K562 (cell line): ENCODE results near the gene ANKRD12.
A peak's percentile ranks its signal among the peaks of the same experiment; 100 is the strongest.

Experiments
- HMBOX1 ChIP-seq: sonication (generic); IDR thresholded peaks from 2 replicates; pipeline ENCODE4 v1.6.1; 2016
- ILF3 ChIP-seq: fragments of 450-650 bp; IDR thresholded peaks from 2 replicates; pipeline ENCODE4 v1.6.1; 2018; ENCODE audit warnings: antibody characterized with exemption, mild to moderate bottlenecking, moderate library complexity, borderline replicate concordance
- POLR2A ChIP-seq: fragments of 450-650 bp; conservative IDR thresholded peaks from 2 replicates; pipeline ENCODE4 v1.6.1; 2016
- SAP30 ChIP-seq: fragments of 200-600 bp; sonication (generic); IDR thresholded peaks from 2 replicates; pipeline ENCODE4 v1.6.1; 2012; ENCODE audit warnings: borderline replicate concordance, low read depth, mild to moderate bottlenecking, moderate library complexity, low read length, control low read depth, inconsistent platforms; ENCODE audit not compliant: insufficient read depth, poor library complexity, severe bottlenecking
- SIN3A ChIP-seq, 2 experiments: fragments of 150-350 bp in 1 of 2; IDR thresholded peaks; 2 replicates each; pipeline ENCODE4 v1.6.1; 2011 to 2016; ENCODE audit warnings: borderline replicate concordance in 2 of 2, low read depth in 2 of 2, low read length in 2 of 2, mild to moderate bottlenecking in 2 of 2, moderate library complexity in 2 of 2; ENCODE audit not compliant: control insufficient read depth in 1 of 2
- SIX5 ChIP-seq, 2 experiments: IDR thresholded peaks; 2 replicates each; pipeline ENCODE4 v1.6.1; 2011; ENCODE audit warnings: low read length in 2 of 2, borderline replicate concordance in 1 of 2, low read depth in 1 of 2, mild to moderate bottlenecking in 1 of 2, moderate library complexity in 1 of 2; ENCODE audit not compliant: insufficient read depth in 1 of 2
- ZNF41 ChIP-seq: fragments of 250-450 bp; sonication (Bioruptor Pico); conservative IDR thresholded peaks from 2 replicates; pipeline ENCODE4 v1.4.0; 2020; ENCODE audit warnings: mild to moderate bottlenecking
- TF ChIP-seq, protein P1 (sequence below), 3 experiments: IDR thresholded peaks in 2 of 3; conservative IDR thresholded peaks in 1 of 3; 2 replicates each; pipeline ENCODE4 v1.5.1; 2011 to 2012; ENCODE audit warnings: low read length in 3 of 3, mild to moderate bottlenecking in 3 of 3, control low read depth in 2 of 3, improper control_type of control experiment in 1 of 3, inconsistent platforms in 1 of 3, low read depth in 1 of 3, mixed read lengths in 1 of 3, moderate library complexity in 1 of 3; ENCODE audit not compliant: insufficient read depth in 2 of 3

GRCh38 chr18:9322744-9323143 lies 186.2 kb downstream of the ANKRD12 start:
- no peak for TF ChIP-seq ZNF41 (CRISPR knock-in tag)
- no peak for TF ChIP-seq ILF3
- TF ChIP-seq, protein P1, sequence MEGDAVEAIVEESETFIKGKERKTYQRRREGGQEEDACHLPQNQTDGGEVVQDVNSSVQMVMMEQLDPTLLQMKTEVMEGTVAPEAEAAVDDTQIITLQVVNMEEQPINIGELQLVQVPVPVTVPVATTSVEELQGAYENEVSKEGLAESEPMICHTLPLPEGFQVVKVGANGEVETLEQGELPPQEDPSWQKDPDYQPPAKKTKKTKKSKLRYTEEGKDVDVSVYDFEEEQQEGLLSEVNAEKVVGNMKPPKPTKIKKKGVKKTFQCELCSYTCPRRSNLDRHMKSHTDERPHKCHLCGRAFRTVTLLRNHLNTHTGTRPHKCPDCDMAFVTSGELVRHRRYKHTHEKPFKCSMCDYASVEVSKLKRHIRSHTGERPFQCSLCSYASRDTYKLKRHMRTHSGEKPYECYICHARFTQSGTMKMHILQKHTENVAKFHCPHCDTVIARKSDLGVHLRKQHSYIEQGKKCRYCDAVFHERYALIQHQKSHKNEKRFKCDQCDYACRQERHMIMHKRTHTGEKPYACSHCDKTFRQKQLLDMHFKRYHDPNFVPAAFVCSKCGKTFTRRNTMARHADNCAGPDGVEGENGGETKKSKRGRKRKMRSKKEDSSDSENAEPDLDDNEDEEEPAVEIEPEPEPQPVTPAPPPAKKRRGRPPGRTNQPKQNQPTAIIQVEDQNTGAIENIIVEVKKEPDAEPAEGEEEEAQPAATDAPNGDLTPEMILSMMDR (IDR thresholded peaks at IDR 0.05 in 2 of 3, conservative IDR thresholded peaks at IDR 0.05 in 1 of 3; ENCODE audit: insufficient read depth in 2 of 3, low read depth in 1 of 3, low read length in 3 of 3) = no peak
- TF ChIP-seq SIN3A (IDR thresholded peaks at IDR 0.05; ENCODE audit: borderline replicate concordance in 2 of 2, control insufficient read depth in 1 of 2, low read depth in 2 of 2, low read length in 2 of 2) = no peak
- no peak for TF ChIP-seq POLR2A
- TF ChIP-seq HMBOX1 = peak; percentile 52; the same call in 1 of the 2 replicates
- no peak for TF ChIP-seq SAP30
- no peak for TF ChIP-seq SIX5 (IDR thresholded peaks at IDR 0.05; ENCODE audit: borderline replicate concordance in 1 of 2, insufficient read depth in 1 of 2, low read depth in 1 of 2, low read length in 2 of 2)
